T-helper 1 cell treated with Interleukin-12 subunit alpha and Interleukin-12 subunit beta and Interleukin-4 antibody, amounts not matched to agents 30 μg/mL and 1 μg/mL, for 36 hours (primary cell): ENCODE data around the gene C3orf85.

Source experiments
- H3K27ac Mint-ChIP-seq: one replicate; pipeline ENCODE4 v1.8.0; 2021; ENCODE audit warnings: mild to moderate bottlenecking, mixed read lengths
- H3K27me3 Mint-ChIP-seq: one replicate; pipeline ENCODE4 v1.8.0; 2021; ENCODE audit warnings: low read depth, mixed read lengths
- H3K36me3 Mint-ChIP-seq: one replicate; pipeline ENCODE4 v1.8.0; 2021; ENCODE audit warnings: low read depth, mixed read lengths
- H3K4me1 Mint-ChIP-seq: one replicate; pipeline ENCODE4 v1.8.0; 2021; ENCODE audit warnings: low read depth, mixed read lengths
- H3K4me3 Mint-ChIP-seq: one replicate; pipeline ENCODE4 v1.8.0; 2021; ENCODE audit warnings: mild to moderate bottlenecking, moderate library complexity, mixed read lengths
- H3K9me3 Mint-ChIP-seq: one replicate; pipeline ENCODE4 v1.8.0; 2021; ENCODE audit warnings: mixed read lengths

Gene C3orf85

DNA sequence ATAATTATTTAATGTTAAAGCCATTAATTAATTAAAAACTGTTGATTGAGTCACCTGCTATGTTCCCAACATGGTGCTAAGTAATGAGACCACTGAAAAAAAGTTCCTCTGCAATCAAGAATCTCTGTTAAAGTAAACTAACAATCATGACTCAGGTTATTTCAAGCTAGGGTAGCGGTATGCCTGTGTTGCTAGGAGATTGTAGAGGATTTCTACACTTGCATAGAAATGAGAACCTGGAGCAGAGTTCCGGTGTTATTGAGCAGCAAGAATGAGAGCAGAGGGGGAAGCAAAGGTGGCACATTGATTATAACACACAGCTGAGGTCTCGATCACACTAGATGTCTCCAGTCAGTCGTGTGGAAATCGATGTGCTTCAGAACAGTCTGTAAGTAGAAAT is 41.4 kb downstream of the C3orf85 start:
- Mint-ChIP-seq H3K9me3 (no peaks in the 10 kb centered on the region), H3K4me1 (no peaks in the 10 kb centered on the region), H3K27ac (no peak overlapping the region), H3K36me3 (no peaks in the 10 kb centered on the region), H3K4me3 (no peak overlapping the region), H3K27me3 (no peaks in the 10 kb centered on the region)

DNA sequence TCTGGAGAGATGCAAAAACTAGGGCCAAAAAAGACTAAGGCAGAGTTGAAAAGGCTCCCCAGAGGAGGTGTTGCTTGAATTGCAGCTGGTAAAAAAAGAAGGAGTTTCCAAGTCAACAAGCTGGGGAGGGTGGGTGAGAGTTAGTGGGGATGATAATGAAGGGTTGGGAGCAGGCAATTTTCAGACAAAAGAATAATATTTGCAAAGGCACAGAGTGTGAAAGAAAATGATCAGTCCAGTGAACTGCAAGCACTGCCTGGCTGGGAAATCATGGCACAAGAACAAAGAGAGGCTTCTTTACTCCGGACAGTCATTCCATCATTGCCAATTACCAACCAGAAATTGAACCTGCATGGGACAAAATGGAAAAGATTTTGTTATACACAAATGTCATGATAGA is 42.2 kb downstream of the C3orf85 start:
- Mint-ChIP-seq H3K27me3 (no peaks in the 10 kb centered on the region), H3K4me1 (no peaks in the 10 kb centered on the region), H3K9me3 (no peaks in the 10 kb centered on the region), H3K36me3 (no peaks in the 10 kb centered on the region), H3K27ac (no peak overlapping the region), H3K4me3 (no peak overlapping the region)

DNA sequence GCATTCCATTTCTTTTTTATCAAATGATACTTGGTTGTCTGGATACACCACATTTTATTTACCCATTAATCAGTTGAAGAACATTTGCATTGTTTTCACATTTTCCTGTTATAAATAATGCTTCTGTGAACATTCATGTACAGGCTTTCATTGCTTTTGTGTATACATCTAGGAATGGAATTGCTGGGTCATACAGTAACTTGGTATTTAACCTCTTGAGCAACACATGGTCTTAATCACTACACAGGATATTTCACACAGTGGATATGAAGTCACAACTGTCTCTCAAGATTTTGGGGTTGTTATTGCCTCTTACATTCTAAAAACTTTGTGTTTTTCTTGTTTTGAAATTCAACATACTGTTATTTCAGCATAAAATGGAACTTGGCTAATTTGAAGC is 48.2 kb downstream of the C3orf85 start:
- Mint-ChIP-seq H3K4me1 (no peaks in the 10 kb centered on the region), H3K9me3 (no peaks in the 10 kb centered on the region), H3K4me3 (no peak overlapping the region), H3K36me3 (no peaks in the 10 kb centered on the region), H3K27me3 (no peaks in the 10 kb centered on the region), H3K27ac (no peak overlapping the region)

DNA sequence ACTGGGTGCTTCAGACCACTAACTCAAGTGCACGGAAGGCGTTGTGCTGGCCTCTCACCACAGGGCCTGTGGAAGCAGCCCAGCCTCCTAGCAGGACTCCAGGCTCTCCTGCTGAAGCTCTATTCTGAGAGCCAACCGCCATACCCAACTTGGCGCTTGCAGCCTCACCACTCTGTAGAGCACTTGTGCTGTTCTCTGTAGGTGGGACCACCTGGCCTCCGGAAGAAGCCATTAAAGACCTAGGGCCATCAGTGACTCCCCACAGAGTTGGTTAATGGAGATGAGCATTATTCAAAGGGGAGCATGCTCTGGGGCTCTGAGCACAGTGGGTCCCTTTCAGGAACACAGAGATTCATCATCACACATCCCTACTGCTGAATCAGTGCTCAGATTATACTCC is 50.9 kb downstream of the C3orf85 start:
- Mint-ChIP-seq H3K9me3 (no peaks in the 10 kb centered on the region), H3K4me3 (no peak overlapping the region), H3K4me1 (no peaks in the 10 kb centered on the region), H3K27me3 (no peaks in the 10 kb centered on the region), H3K27ac (no peak overlapping the region), H3K36me3 (no peaks in the 10 kb centered on the region)

DNA sequence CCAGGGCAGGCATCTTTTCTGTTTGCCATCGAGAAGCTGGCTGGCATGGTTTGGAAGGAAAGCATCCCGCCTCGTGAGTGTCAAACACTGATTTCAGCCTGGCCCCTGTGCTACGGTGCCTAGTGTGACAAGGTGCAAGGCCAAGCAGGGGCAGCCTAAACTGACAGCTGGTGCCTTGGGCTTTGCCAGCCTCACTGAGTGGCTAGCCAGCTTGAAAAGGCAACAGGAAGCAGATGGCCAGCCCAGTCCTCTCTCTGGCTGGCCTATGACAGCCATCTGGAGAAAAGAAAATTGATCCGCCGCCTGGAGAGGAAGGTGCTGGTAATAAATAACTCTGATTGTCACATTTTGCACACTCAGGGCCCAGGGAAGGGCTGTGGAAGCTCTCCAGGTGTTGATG is 52.2 kb downstream of the C3orf85 start:
- Mint-ChIP-seq H3K27ac (no peak overlapping the region), H3K4me1 (no peaks in the 10 kb centered on the region), H3K36me3 (no peaks in the 10 kb centered on the region)

DNA sequence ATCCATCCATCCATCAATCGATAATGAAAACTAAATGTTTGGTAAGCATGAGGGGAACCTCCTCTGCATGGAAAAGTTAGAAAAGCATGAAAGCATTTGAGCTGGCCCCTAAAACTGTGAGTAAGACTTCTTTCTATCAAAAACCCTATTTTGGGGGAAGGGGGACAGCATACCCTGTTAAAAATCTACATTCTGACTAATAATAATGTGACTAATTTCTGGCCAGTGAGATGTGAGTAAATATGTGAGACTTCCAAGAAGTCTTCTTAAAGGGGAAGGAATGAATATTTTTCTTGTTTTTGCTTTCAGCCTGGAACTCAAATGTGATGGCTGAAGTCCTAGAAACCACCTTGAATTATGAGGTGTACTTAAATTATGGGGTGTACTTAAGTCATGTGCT is 54.9 kb downstream of the C3orf85 start:
- H3K27ac Mint-ChIP-seq: no peak overlapping the region
- no peaks in the 10 kb centered on the region for H3K27me3 Mint-ChIP-seq
- H3K9me3 Mint-ChIP-seq: no peaks in the 10 kb centered on the region
- no peaks in the 10 kb centered on the region for H3K36me3 Mint-ChIP-seq
- H3K4me3 Mint-ChIP-seq: no peak overlapping the region
- no peaks in the 10 kb centered on the region for H3K4me1 Mint-ChIP-seq

More for the DNA sequence above, 52.2 kb downstream of the C3orf85 start:
- Mint-ChIP-seq H3K27me3 (no peaks in the 10 kb centered on the region), H3K9me3 (no peaks in the 10 kb centered on the region), H3K4me3 (no peak overlapping the region)

DNA sequence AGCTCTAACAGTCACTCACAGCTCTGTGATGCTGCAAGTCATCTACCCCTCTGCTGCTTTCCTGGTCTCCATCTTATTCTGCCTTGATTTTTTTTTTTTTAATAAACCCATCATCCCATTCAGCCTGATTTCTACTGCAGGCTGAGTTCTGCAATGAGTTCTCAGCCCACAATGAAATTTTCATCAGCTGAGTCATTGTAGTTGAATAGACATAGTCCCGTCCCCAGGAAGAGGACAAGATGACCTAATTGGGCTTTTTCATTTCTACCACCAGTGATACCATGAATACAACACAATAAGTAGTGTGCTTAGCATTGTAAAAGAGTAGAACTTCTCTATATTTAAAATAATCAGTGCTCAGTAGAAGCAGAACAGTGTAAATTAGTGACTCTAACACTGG is 59.3 kb downstream of the C3orf85 start:
- no peaks in the 10 kb centered on the region for H3K4me1 Mint-ChIP-seq
- peaks cover 2% of the 10 kb centered on the region for H3K36me3 Mint-ChIP-seq
- H3K9me3 Mint-ChIP-seq: peaks cover 8% of the 10 kb centered on the region
- no peak overlapping the region for H3K4me3 Mint-ChIP-seq
- H3K27me3 Mint-ChIP-seq: no peaks in the 10 kb centered on the region
- H3K27ac Mint-ChIP-seq: no peak overlapping the region
